H1 (cell line): ENCODE data around the gene APOO. TPM values are rescaled to one million over a fixed set of nuclear protein-coding genes. Genes with fewer than 3 reads are reported as not detected.

Experiments
- CBX5 ChIP-seq: fragments of 300-800, 300-1000 bp; sonication (generic); IDR thresholded peaks from 2 replicates; pipeline ENCODE4 v1.7.1; 2016; ENCODE audit warnings: antibody characterized with exemption, low read length, low read depth
- CEBPB ChIP-seq: IDR thresholded peaks from 2 replicates; pipeline ENCODE4 v1.6.1; 2012; ENCODE audit warnings: low read depth, low read length
- HDAC2 ChIP-seq, 2 experiments: fragments of 300-600 bp in 1 of 2; sonication (generic) in 1 of 2; IDR thresholded peaks; 2 replicates each; pipeline ENCODE4 v1.6.1; 2011 to 2012; ENCODE audit warnings: low read depth in 2 of 2, low read length in 2 of 2, mild to moderate bottlenecking in 2 of 2, moderate library complexity in 2 of 2, borderline replicate concordance in 1 of 2, inconsistent platforms in 1 of 2
- KDM1A ChIP-seq: fragments of 200-600, 300-600 bp; sonication (generic); IDR thresholded peaks from 2 replicates; pipeline ENCODE4 v1.7.1; 2016; ENCODE audit warnings: mild to moderate bottlenecking, low read length, borderline replicate concordance
- KDM5A ChIP-seq: fragments of 200-600 bp; IDR thresholded peaks from 2 replicates; pipeline ENCODE4 v1.7.1; 2012; ENCODE audit warnings: mild to moderate bottlenecking, low read length, inconsistent platforms, mixed read lengths
- SIN3A ChIP-seq, 2 experiments: IDR thresholded peaks in 1 of 2; conservative IDR thresholded peaks in 1 of 2; 2 replicates each; pipeline ENCODE4 v1.6.1; 2011 to 2012; ENCODE audit warnings: low read length in 2 of 2, improper control_type of control experiment in 1 of 2, low read depth in 1 of 2, mild to moderate bottlenecking in 1 of 2
- SRF ChIP-seq: IDR thresholded peaks from 2 replicates; pipeline ENCODE4 v1.6.1; 2011; ENCODE audit warnings: mild to moderate bottlenecking, low read depth, low read length, moderate library complexity
- polyA plus RNA-seq, 7 experiments: library from polyadenylated mRNA; depleted of rRNA in 3 of 7; stranded (reverse) in 5 of 7; unstranded in 2 of 7; fragments of >200 nt in 5 of 7; fragments of 200-250 nt in 2 of 7; gene quantifications; 1 replicate in 5 of 7; 2 replicates in 1 of 7; 4 replicates in 1 of 7; pipeline versions ENCODE4 v1.2.1 to v1.2.3, GENCODE V29; 2011 to 2013; ENCODE audit warnings: missing spikeins in 2 of 7, mixed read lengths in 2 of 7
- total RNA-seq: library from RNA; stranded (reverse); fragmentation: NEBNext Ultra II Directional; extraction: Animal tissue kit (Norgen Biotek cat#: 25700); gene quantifications from 2 replicates; pipeline ENCODE4 v1.2.1, GENCODE V29; 2021
- TF ChIP-seq, protein P1 (sequence below): IDR thresholded peaks from 2 replicates; pipeline ENCODE4 v1.6.1; 2011; ENCODE audit warnings: low read depth, mild to moderate bottlenecking, low read length; ENCODE audit not compliant: insufficient read depth

APOO gene
- total and polyA plus RNA-seq, 2 of the 8 experiments (the other 6 are each of a cell fraction or from before 2014, with no cell fraction given): 25.7 to 45.0 TPM

DNA sequence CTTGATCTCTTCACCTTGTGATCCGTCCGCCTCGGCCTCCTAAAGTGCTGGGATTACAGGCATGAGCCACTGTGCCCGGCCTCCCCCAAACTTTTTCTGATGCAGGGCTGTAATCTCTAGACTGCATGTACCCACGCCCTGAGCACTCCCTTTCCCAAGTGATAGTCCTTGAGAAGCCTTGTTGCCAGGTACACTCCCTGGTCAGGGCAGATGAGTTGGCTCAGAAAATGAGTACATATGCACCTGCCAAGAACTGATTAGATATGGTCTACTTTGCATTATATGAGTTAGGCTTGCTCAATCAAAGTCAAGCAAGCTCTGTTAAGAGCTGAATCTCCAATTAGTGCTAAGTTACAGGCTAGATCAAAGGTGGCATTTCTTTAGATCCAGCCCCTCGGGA, 20.3 kb downstream of the APOO start (continued):
- no peak for TF ChIP-seq CBX5
- TF ChIP-seq HDAC2 (IDR thresholded peaks at IDR 0.05; ENCODE audit: borderline replicate concordance in 1 of 2, low read depth in 2 of 2, low read length in 2 of 2): no peak
- TF ChIP-seq, protein P1, sequence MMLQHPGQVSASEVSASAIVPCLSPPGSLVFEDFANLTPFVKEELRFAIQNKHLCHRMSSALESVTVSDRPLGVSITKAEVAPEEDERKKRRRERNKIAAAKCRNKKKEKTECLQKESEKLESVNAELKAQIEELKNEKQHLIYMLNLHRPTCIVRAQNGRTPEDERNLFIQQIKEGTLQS: no peak
- TF ChIP-seq CEBPB: no peak
- no peak for TF ChIP-seq KDM5A
- TF ChIP-seq SRF: no peak
- TF ChIP-seq KDM1A: no peak
- TF ChIP-seq SIN3A (conservative IDR thresholded peaks at IDR 0.05 in 1 of 2, IDR thresholded peaks at IDR 0.05 in 1 of 2; ENCODE audit: low read depth in 1 of 2, low read length in 2 of 2): no peak
